PC-3 (cell line): ENCODE results near the gene CLUH. TPM values are rescaled to one million over a fixed set of nuclear protein-coding genes. Genes with fewer than 3 reads are reported as not detected.

ENCODE experiments used
- ATAC-seq: fragments of 200-7000 bp; cut with Tn5 transposase; 2 replicates; pipeline ENCODE4 v1.9.1; 2020; ENCODE audit warnings: mild to moderate bottlenecking, moderate library complexity
- BruUV-seq: library from RNA; stranded (reverse); fragments of 400-500 nt; replicated peaks from 2 replicates; lab custom pipeline; 2021; lab: Mats Ljungman, UMichigan
- CTCF ChIA-PET: fragments of 300-600 bp; sonication (Branson Sonifier 250); formaldehyde crosslinking; loops from one replicate; lab custom pipeline; 2022; ENCODE audit warnings: antibody characterized with exemption; lab: Charles Lee
- POLR2A ChIA-PET: fragments of 300-600 bp; sonication (Branson Sonifier 250); formaldehyde crosslinking; loops from one replicate; lab custom pipeline; 2022; ENCODE audit warnings: antibody characterized with exemption; ENCODE audit not compliant: unreplicated experiment; lab: Charles Lee
- DNase-seq: peaks from one replicate; pipeline ENCODE4 v3.0.0-alpha.2; 2015
- H2AFZ ChIP-seq: fragments of 300-600 bp; sonication (generic); 2 replicates; pipeline ENCODE4 v1.6.0; 2016; ENCODE audit warnings: antibody characterized with exemption, low read length
- H3F3A ChIP-seq: fragments of 300-600 bp; sonication (generic); one replicate; pipeline ENCODE4 v1.6.0; 2017; ENCODE audit warnings: antibody characterized with exemption, low read length, control low read depth, mild to moderate bottlenecking; ENCODE audit not compliant: unreplicated experiment
- H3K27ac ChIP-seq: fragments of 300-600 bp; sonication (generic); 2 replicates; pipeline ENCODE4 v1.5.1; 2016; ENCODE audit warnings: mild to moderate bottlenecking, low read length
- H3K27me3 ChIP-seq: fragments of 300-600 bp; sonication (generic); 2 replicates; pipeline ENCODE4 v1.6.1; 2016; ENCODE audit warnings: low read length, mixed read lengths
- H3K36me3 ChIP-seq: fragments of 300-600 bp; sonication (generic); 2 replicates; pipeline ENCODE4 v1.6.1; 2016; ENCODE audit warnings: low read depth, mixed run types, low read length, mixed read lengths
- H3K4me1 ChIP-seq: fragments of 300-600 bp; sonication (generic); 2 replicates; pipeline ENCODE4 v1.5.1; 2016; ENCODE audit warnings: low read length; ENCODE audit not compliant: insufficient read depth
- H3K4me2 ChIP-seq: fragments of 300-600 bp; sonication (generic); 2 replicates; pipeline ENCODE4 v1.6.0; 2016; ENCODE audit warnings: low read length
- H3K4me3 ChIP-seq: fragments of 300-600 bp; sonication (generic); 2 replicates; pipeline ENCODE4 v1.5.1; 2016; ENCODE audit warnings: mild to moderate bottlenecking, low read length, mixed read lengths
- H3K79me2 ChIP-seq: fragments of 300-600 bp; sonication (generic); 2 replicates; pipeline ENCODE4 v1.6.1; 2017; ENCODE audit warnings: low read length, mixed read lengths
- H3K9ac ChIP-seq: fragments of 300-600 bp; sonication (generic); 2 replicates; pipeline ENCODE4 v1.6.0; 2016; ENCODE audit warnings: mild to moderate bottlenecking, low read length
- H3K9me2 ChIP-seq: fragments of 300-600 bp; sonication (generic); replicated peaks from 2 replicates; pipeline ENCODE4 v1.6.1; 2016; ENCODE audit warnings: mixed run types, low read length, mixed read lengths
- H3K9me3 ChIP-seq: fragments of 300-600 bp; sonication (generic); 2 replicates; pipeline ENCODE4 v1.6.1; 2016; ENCODE audit warnings: low read length, mixed read lengths
- H4K20me1 ChIP-seq: fragments of 300-600 bp; sonication (generic); 2 replicates; pipeline ENCODE4 v1.6.1; 2016; ENCODE audit warnings: low read length, mixed read lengths
- EZH2 ChIP-seq: fragments of 300-600 bp; sonication (generic); IDR thresholded peaks from one replicate; pipeline ENCODE4 v1.6.1; 2017; ENCODE audit warnings: antibody characterized with exemption, mild to moderate bottlenecking, low read length; ENCODE audit not compliant: unreplicated experiment
- EZH2phosphoT487 ChIP-seq: fragments of 300-600 bp; sonication (generic); IDR thresholded peaks from 2 replicates; pipeline ENCODE4 v1.6.1; 2018; ENCODE audit warnings: mild to moderate bottlenecking, antibody characterized with exemption, low read length, borderline replicate concordance
- intact Hi-C: fragments of 100-400 bp; cut with micrococcal nuclease; formaldehyde crosslinking; loops from 2 replicates; pipeline ENCODE4 v1.9.0; 2023
- total RNA-seq: library from RNA; depleted of rRNA; stranded (reverse); fragments of >200 nt; gene quantifications from 2 replicates; pipeline ENCODE4 v1.2.3, GENCODE V29; 2014
- TF ChIP-seq, protein P1 (sequence below): fragments of 300-600 bp; sonication (generic); conservative IDR thresholded peaks from 2 replicates; pipeline ENCODE4 v1.5.1; 2017; ENCODE audit warnings: antibody characterized with exemption, low read depth, mild to moderate bottlenecking, low read length

Gene CLUH
- total RNA-seq, 1 experiment from 2014 or later, result 108 TPM

DNA sequence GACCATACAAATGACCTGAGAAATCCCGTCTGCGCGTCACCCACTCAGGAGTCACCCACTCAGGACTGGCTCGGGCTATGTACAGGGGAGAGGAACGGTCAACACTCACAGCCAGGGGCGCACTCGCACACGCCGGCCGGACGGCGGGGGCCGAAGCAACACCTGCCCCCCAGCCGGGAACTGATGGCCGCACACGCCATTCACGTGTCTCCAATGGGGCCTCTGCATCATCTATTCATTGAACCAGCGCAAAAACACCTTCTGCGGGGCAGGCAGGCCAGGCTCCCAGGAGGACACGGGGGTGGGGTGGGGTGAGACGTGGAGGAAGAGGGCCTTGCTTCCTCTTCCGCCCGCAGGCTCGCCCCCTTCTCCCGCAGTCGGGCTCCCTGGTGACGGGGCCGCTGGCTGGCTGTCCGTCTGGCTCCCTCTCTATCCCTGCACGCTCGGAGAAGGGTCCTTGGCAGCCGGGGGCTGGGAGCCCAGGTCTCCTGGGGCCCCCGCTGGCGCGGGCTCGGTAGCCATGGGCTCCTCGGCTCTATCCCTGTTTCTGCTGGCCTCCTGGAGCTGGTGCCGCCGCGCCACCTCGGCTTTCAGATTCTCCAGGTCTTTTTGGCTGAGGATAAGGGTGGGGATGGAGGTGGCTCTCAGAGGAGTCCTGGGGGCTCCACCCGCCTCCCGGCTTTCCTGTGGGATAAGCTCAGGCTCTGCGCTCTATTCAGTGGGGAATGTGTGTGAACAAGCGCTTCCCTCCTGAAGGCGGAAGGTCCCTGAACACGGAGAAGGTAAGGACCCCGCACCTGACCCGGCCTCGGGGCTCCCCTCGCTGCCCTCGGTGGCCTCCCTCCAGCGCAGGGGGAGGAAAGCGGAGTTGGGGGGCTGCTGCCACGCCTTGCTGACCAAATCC lies 21.1 kb downstream of the CLUH start:
- POLR2A ChIA-PET, result no interaction called here

GRCh38 chr17:2689411-2690164 lies 22.0 kb downstream of the CLUH start:
- POLR2A ChIA-PET, result no interaction called here
- no peak overlapping the region for H3K4me2 ChIP-seq
- intact Hi-C loops, result no loop called here
- no peak for DNase-seq
- no peaks in the 10 kb centered on the region for H3K79me2 ChIP-seq
- H3F3A ChIP-seq, result no peaks in the 10 kb centered on the region
- H3K4me1 ChIP-seq, result no peaks in the 10 kb centered on the region
- no peaks in the 10 kb centered on the region for H3K9me3 ChIP-seq
- CTCF ChIA-PET, result no interaction called here
- BruUV-seq, result no TSS peak
- H3K9me2 ChIP-seq, result no peaks in the 10 kb centered on the region
- H3K27ac ChIP-seq, result no peak overlapping the region
- H3K36me3 ChIP-seq, result no peaks in the 10 kb centered on the region; the same call in 1 of the 2 replicates
- no peak for ATAC-seq
- no peak overlapping the region for H2AFZ ChIP-seq
- H3K27me3 ChIP-seq, result no peaks in the 10 kb centered on the region
- no peak overlapping the region for H3K4me3 ChIP-seq
- H3K9ac ChIP-seq, result no peak overlapping the region
- H4K20me1 ChIP-seq, result no peaks in the 10 kb centered on the region
- TF ChIP-seq, protein P1, sequence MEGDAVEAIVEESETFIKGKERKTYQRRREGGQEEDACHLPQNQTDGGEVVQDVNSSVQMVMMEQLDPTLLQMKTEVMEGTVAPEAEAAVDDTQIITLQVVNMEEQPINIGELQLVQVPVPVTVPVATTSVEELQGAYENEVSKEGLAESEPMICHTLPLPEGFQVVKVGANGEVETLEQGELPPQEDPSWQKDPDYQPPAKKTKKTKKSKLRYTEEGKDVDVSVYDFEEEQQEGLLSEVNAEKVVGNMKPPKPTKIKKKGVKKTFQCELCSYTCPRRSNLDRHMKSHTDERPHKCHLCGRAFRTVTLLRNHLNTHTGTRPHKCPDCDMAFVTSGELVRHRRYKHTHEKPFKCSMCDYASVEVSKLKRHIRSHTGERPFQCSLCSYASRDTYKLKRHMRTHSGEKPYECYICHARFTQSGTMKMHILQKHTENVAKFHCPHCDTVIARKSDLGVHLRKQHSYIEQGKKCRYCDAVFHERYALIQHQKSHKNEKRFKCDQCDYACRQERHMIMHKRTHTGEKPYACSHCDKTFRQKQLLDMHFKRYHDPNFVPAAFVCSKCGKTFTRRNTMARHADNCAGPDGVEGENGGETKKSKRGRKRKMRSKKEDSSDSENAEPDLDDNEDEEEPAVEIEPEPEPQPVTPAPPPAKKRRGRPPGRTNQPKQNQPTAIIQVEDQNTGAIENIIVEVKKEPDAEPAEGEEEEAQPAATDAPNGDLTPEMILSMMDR, result no peak
- TF ChIP-seq EZH2, result no peak
- TF ChIP-seq EZH2phosphoT487, result no peak

More for the DNA sequence above, 21.1 kb downstream of the CLUH start:
- TF ChIP-seq, protein P1, result no peak
- TF ChIP-seq EZH2 (no peak), EZH2phosphoT487 (no peak)
- H3K4me2 ChIP-seq, result no peak overlapping the region
- H2AFZ ChIP-seq, result no peak overlapping the region
- no peak overlapping the region for H3K9ac ChIP-seq
- no peaks in the 10 kb centered on the region for H3K9me3 ChIP-seq
- H3K4me1 ChIP-seq, result no peaks in the 10 kb centered on the region
- no peaks in the 10 kb centered on the region for H3K27me3 ChIP-seq
- no peaks in the 10 kb centered on the region for H4K20me1 ChIP-seq
- no peaks in the 10 kb centered on the region for H3K9me2 ChIP-seq
- CTCF ChIA-PET, result no interaction called here
- DNase-seq (no peak), ATAC-seq (no peak)
- intact Hi-C loops, result no loop called here
- no TSS peak for BruUV-seq
- H3K27ac ChIP-seq, result no peak overlapping the region
- no peaks in the 10 kb centered on the region for H3F3A ChIP-seq
- no peaks in the 10 kb centered on the region for H3K79me2 ChIP-seq
- no peak overlapping the region for H3K4me3 ChIP-seq
- no peaks in the 10 kb centered on the region; the same call in 1 of the 2 replicates for H3K36me3 ChIP-seq
